ENCODE data around the gene RNF207. TPM values are rescaled to one million over a fixed set of nuclear protein-coding genes. Genes with fewer than 3 reads are reported as not detected.

The RNF207 gene
- total RNA-seq, 1 donor from 2014 or later = 108 TPM

DNA sequence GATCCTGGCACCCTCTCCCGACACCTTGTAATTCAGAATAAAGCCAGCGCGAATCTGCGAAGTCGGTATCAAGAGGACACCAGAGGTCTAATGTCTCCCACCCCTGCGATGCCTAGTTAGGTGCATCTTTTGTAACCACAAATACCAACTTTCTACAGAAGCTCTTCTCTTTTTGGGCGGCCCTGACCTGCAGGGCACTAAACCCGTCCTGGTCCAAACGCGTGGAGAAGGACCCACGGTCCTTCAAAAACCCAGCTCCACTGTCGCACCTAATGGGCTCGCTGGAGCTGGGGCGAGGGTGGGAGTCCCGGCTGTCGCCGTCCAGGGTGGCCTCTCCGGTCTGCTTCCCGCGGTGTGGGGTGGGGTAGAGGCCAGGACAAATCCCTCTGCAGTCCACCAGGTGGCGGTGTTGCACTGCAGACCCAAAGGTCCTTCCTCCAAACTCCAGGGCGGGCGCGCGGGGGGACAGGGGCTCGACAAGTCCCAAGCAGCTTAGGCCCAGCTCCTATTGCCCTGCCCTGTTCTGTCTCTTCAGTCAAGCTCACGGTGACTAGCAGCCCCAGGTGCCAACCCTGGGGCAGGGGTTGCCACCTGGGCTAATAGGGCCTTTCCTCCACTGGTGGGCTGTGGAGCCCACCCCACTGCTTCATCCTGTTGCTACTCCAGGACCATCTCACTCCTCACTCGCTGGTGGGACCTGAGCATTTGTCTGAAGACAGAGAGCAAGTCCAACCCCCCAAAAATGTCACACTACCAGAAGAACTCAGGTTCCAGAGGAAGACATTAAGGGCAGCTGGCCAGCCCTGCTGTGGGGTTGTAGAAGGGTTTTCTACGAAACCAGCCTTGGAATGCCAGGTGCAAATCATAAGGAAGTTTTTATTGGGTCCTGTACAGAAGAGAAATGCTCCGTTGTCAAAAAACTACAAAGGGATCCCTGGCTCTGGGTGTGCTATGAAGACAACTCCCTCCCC, 40.9 kb downstream of the RNF207 start:
- intact Hi-C loops (cut with micrococcal nuclease) = loop anchor here (1.0 to 5.0 kb wide), 8 partner anchors 10 to 231 kb away; partner anchors contain the start of gene RPL22

DNA sequence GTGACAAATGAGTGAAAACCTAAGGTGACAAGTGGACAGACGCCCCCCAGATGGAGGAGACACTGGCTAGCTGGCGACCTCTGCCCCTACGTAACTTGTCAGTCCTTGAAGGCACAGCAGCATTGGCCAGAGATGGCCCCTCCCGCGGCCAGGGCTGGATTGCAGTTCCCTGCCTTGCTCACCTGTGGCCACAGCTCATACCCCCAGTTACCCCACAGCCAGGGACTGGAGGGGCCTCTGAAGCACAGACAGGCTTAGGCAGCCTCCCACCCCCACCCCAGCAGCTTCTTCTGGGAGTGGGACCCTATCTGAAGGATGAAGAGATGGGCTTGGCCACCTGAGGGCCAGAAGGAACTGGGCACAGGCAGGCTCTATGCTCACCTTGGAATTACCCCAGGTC, 41.7 kb downstream of the RNF207 start:
- intact Hi-C loops (cut with micrococcal nuclease) = loop anchor here (1.0 to 5.0 kb wide), 3 partner anchors 49 to 230 kb away; partner anchors contain the start of gene RPL22

DNA sequence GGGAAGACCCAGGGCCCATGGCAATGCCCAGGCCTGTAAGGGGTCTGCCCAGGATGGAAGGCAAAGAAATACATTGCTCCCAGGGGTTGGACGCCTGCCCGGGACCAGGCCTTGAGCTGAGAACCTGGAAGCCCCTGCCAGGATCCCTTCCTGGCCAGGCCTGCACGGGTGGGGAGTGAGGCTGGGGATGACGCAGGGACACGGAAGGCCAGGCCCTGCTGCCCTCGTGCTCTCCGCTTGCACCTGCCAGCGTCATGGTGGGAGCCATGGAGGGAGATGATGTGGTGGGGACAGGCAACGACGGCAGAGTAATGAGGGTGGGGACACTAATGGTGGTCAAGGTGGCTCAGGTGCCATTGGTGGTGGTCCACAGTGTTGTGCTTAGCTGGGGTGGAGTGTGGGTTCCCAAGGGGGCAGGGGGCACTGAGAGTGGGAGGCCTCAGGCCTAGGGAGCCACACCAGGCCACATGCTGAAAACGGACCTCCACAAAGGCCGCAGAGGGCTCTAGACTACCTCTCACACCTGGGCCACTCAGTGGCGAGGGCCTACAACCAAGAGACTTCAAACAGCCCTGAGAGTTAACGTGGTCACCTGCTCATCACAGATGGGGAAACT, 42.4 kb downstream of the RNF207 start:
- intact Hi-C loops (cut with micrococcal nuclease) = loop anchor here (5.0 kb wide), 1 partner anchor 229 kb away; no protein-coding TSS in a partner anchor

DNA sequence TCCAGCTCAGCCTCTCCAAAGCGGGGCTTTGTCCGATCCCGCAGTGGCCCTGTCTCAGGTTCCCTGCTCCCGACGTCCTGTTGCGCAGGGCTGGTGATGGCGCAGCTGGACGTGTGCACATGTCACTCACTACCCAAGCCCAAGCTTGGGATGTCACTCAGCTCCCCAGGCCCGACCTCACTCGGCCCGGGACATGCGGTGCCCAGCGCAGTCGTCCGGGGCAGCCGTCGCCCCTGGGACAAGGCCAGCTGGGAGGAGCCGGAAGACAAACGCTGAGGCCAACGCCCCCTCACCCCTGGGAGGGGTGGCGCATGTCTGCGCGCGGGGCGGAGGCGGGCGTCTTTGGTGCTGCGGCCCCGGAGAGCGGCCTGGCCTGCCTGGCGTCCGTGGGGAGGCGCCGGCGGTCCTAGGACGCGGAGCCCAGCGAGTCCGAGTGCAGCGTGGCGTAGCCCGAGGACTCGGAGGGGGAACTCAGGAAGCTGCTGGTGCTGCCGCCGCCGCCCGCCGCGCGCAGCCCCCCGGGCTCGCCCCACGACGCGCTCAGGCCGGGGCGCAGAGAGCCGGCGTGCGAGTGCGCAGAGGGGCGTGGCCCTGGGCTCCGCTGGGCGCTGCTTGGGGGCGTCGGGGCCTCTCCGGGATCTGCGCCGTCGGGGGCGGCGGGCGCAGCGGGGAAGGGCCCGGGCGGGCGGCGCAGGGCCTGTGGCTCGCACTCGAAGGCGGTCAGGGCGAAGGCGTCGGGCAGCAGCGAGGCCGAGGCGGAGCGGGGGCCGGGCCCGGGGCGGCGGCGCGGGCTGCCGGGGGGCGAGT, 43.2 kb downstream of the RNF207 start:
- intact Hi-C loops (cut with micrococcal nuclease) = loop anchor here (5.0 kb wide), 1 partner anchor 228 kb away; no protein-coding TSS in a partner anchor

DNA sequence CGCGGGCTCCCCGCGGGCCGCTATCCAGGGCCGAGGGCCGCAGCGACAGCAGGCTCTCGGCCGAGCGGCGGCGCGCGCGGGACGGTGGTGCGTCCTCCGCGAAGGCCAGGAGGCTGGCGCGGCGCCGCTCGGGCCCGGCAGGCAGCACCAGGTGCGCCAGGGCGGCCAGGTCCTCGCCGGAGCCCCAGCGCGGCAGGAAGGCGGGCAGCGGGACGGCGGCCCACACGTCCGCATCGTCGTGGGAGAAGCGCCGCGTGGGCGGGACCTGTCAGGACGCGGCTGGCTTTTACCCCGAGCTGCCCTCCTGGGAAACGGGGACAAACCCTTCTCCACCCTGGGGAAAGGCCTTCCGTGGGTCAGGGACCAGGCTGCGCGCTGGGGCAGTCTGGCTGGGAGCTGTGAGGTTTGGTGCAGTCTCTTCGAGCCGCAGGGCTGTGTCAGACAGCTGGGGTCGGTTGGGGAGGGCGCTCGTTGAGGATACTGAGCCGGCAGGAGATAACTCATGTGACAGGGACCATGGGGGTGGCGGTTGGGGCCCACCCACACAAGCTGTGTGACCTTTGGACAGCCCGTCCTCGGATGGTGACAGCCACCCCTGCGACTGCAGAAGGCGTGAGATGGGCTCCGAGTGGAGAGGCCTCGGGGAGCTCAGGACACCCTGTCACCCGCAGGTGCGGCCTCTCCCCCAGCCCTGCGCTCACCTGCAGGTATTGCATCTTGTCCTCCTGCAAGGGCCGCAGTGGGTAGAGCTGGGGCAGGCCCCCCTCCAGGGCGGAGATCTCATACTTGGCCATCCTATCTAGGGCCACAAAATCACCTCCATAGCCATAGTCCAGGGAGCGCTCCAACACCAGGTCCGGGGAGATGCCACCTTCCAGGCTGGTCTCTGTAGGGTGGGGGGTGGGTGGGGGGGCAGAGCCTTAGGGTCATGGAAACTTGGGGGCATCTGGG, 44.1 kb downstream of the RNF207 start:
- intact Hi-C loops (cut with micrococcal nuclease) = loop anchor here (5.0 kb wide), 1 partner anchor 227 kb away; no protein-coding TSS in a partner anchor

DNA sequence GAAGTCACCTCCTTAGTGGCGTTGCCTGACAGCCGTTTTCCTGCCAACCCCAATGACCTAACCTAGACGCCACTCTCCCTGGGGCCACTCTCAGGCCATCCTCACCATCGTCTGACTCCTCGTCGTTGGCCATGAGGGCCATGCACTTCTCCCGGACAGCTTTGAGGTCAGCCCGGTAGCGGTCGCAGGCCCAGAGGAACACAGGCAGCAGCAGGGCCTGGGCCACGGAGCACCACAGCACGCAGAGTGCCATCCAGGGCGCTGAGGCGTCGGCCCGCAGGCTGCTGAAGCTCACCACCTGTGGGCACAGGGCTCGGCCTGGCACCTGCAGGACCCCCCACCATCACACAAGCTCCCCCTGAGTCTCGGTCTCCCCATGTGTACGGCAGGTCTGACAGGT, 45.3 kb downstream of the RNF207 start:
- intact Hi-C loops (cut with micrococcal nuclease) = no loop called here

DNA sequence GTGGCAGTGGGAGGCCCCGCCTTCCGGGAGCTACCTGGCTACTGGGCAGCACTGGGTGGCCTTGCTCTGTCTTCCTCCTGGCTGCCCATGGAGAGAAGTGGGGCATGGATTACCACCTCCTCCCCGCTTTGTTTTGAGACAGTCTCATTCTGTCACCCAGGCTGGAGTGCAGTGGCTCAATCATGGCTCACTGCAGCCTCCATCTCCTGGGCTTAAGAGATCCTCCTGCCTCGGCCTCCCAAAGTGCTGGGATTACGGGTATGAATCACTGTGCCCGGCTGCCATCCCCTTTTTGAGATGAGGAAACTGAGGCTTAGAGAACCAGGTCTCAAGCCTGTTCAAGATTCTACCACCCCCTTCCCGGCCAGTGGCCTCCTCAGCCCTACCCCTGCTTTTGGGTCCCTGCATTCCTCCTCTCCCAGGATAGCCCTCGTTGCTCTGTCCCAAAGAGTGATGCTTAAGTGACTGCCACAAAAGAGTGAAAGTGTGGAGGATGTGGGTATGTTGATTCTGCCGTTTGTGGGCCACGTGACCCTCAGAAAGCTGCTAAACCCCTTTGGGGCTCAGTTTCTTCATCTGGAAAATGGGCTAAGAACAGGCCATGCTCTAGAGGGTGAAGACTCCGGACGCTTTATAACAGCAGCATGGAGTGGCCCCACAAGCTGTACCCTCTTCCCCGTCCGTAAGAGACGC, 45.9 kb downstream of the RNF207 start:
- intact Hi-C loops (cut with micrococcal nuclease) = no loop called here

DNA sequence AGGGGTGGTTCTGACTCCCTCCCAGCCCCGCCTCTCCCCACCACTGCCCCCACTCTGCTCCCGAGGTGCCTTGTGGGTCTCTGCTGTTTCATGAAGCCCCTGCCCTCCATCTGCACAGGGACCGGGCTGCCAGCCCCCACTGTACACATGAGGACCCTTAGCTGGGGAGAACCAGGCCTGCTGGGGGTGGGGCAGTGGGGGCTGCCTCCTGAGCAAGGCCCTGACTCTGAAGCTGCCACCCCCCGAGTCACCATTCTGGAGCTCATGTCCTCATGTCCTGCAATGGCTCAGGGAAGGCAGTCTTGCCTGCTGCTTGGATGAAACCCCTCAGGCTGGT, 46.4 kb downstream of the RNF207 start:
- intact Hi-C loops (cut with micrococcal nuclease) = no loop called here

DNA sequence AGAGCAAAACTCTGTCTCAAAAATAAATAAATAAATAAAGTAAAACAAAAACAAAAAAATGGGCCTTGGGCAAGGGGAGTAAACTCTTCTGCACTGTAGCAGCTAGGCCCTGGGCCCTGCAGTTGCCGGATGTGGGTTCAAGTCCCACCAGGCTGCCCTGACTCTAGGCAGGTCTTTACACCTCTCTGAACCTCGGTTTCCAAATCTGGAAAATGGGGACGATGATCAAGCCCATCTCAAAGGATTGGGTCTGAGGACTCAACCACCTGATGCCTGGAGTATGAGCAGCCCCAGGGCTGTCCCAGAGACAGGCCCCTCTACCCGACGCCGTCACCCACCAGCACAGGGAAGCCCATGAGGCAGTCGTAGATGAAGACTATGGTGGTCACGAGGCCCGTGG, 47.5 kb downstream of the RNF207 start:
- intact Hi-C loops (cut with micrococcal nuclease) = no loop called here

DNA sequence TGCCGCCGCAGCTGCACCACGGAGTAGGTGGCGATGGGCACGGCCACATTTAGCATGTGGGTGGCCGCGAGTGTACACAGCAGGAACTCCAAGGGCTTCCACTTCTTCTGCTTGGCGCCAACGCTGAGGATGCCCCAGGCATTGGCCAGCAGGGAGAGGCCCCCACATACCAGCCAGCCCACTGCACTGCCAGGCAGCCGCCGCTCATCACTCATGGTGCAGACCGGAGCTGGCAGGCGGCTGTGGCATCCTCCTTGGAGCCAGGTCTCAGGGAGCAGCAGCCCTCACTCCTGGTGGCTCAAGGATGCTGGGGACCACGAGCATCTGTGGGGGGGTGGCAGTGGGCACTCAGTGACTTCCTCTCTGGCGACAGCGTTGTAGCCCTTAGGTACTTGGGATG, 48.8 kb downstream of the RNF207 start:
- intact Hi-C loops (cut with micrococcal nuclease) = loop anchor here (5.0 kb wide), 1 partner anchor 233 kb away; no protein-coding TSS in a partner anchor

DNA sequence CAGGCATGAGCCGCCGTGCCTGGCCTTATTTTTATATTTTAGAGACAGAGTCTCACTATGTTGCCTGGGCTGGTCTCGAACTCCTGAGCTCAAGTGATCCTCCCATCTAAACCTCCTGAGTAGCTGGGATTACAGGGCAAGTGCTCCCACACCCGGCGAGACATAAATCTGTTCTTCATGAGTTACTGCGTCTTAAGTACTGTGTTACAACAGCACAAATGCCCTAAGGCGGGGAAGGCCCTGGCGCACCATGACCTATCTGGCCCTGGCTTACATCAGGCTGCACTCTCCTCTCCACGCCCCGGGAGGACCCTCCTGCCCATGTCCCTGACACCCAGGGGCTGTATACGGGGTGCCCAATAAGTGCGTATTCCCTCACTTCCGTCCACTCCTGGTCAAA, 50.7 kb downstream of the RNF207 start:
- intact Hi-C loops (cut with micrococcal nuclease) = loop anchor here (5.0 kb wide), 1 partner anchor 231 kb away; no protein-coding TSS in a partner anchor

DNA sequence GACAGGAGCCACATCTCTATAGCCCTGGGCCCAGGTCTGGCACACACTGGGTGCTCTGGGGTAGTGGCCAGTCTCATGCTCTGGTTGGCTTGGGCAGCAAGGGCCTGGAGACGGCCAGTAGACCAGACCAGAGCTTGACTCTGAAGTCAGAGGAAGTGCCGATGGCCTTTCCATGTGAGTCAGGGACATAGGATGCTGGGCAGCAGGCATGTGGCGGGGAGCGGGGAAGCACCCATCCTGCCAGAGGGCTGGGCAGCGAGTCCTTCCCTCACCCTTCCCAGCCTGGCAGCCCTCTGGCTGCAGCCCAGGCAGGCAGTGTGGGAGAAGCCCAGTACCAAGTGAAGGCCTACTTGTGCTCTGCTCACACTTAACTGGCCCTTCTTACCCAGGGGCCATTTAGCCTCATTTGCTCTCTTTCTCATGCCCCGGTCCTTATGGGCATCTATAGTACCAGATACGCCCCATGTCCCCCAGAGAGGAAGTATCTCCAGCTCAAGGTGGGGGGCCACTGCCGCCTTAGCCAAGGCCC, 51.7 kb downstream of the RNF207 start:
- intact Hi-C loops (cut with micrococcal nuclease) = loop anchor here (5.0 kb wide), 1 partner anchor 230 kb away; no protein-coding TSS in a partner anchor

DNA sequence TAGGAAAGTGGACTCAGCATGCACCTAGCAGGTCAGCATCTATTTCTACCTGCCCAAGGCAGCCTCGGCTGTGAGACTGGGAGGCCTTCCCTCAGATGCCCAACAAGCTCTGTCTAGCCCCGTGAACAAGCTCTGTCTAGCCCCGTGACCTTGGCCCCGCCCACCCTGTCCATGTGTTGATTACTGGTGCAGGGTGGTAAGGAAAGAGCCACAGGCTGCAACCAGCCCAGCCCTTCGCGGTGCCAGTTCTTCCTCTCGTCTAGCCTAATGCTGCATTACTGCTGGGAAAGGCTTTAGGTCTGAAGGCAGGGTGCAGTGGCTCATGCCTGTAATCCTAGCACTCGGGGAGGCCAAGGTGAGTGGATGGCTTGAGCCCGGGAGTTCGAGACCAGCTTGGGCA, 52.8 kb downstream of the RNF207 start:
- intact Hi-C loops (cut with micrococcal nuclease) = loop anchor here (5.0 kb wide), 1 partner anchor 229 kb away; no protein-coding TSS in a partner anchor

DNA sequence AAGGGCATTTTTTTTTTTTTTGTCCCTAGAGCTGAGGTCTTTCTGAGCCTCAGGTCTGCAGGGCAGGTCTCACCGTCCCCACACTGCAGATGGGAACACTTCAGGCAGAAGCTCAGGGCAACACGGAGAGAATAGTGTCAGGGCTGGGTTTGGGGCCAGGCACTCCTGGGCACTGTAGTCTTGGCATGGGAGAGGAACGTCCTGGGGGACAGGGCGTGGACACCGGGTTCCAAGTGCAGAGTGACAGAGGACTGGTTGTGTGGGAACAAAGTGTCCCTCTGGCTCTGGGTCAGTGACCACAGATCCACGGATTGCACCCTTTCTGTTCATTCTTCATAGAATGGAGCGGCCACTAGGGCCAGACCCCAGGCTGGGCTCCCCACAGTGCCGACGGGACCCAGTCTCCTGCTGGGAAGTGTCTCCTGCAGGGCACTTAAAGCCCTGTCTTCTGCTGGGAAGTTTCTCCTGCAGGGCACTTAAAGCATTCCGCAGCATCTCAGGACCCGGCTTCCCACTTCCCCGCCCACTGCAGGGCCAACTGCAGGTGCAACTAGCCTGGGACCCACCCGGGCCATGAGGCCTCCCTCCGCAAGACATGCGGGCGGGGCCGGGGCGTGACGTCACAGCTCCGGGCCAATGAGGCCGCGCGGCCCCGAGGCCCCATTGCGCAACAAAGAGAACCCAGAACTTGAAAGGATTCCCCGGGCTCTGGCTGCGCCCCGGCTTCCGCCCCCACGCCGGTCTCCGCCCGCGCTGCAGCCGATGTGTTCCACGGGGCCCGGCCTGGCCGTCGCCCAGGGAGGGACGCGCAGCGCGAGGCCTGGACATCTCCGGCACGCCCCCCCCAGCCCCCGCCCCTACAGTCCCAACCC, 53.8 kb downstream of the RNF207 start:
- intact Hi-C loops (cut with micrococcal nuclease) = loop anchor here (1.0 to 5.0 kb wide), 2 partner anchors 13 to 228 kb away; no protein-coding TSS in a partner anchor

DNA sequence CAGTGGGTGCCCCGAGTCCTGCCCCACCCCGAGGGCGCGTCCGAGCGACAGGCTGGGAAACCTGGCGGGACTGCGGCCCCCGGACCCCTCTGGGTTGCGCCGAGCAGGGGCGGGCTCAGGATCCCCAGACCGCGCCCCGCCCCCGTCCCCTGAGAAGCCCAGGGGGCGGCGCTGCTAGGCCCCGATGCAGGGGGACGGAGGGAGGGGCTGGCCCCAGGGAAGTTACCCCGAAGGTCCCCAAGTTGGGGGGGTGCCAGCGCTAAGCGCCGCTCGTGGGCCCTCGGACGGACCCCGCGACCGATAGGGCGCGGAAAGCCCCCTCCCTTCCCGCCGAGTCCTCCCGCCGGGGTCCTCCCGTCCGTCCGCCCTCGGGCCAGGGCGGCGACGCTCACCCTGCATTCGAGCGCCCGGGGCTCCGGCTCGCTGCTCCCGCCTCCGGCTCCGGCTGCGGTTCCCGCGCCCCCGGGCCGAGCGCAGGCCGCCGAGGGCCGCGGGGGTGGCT, 54.6 kb downstream of the RNF207 start:
- intact Hi-C loops (cut with micrococcal nuclease) = loop anchor here (1.0 kb wide), 1 partner anchor 14 kb away; no protein-coding TSS in a partner anchor

DNA sequence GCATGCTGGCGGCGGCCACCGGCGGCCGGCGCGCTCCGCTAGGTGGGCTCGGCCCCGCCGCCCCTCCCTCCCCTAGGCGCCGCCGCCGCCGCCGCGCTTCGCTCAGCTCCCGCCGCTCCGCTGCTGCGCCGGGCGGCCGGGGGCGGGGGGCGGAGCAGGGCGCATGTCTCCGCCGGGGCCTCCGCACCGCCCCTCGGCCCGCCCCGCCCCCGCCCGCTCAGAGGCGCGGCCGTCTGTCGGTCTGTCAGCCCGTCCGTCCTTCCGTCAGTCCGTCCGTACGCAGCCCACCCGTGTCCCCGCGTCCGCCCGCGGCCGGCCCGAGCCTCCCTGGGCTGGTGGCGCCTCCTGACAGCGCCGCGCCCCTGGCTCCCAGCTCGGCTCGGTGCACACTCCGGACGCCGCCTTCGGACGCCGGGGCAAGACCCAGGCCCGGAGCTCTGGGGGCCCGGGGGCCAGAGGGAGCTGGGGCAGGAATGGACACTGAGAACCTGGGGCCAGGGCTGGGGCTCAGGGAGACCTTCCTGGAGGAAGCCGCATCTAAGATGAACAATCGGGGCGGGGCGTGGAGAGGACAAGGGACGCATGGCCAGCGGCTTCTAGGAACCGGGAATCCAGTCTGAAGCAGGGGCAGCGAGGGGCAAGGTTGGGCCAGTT, 55.2 kb downstream of the RNF207 start, which contains the start of gene GPR153:
TSS of gene GPR153 (minus strand) at position 138 of the 654 bp plus-strand sequence. CDS start 6,193 bp downstream, outside the sequence.
- intact Hi-C loops (cut with micrococcal nuclease) = loop anchor here (1.0 kb wide), 1 partner anchor 15 kb away; no protein-coding TSS in a partner anchor

DNA sequence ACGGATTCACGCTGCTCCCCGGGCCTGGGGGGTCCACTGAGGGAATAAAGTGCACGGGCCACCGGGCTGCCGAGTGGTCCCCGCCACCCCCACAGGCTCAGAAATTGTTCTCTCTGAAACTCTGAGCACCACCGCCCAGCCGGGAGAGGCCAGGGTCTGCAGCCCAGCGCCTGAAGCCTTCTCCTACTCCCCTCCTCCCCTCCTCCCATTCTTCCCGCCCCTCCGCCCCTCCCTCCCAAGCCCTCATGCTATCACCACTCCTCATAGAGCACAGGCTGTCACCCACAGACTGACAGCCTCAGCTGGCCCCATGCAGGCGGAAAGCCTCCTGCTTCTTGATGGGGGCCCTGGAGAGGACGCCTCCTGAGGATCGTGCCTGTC, 55.7 kb downstream of the RNF207 start:
- intact Hi-C loops (cut with micrococcal nuclease) = no loop called here

All from T-helper 1 cell treated with Interleukin-12 subunit alpha and Interleukin-12 subunit beta and Interleukin-4 antibody, amounts not matched to agents 30 ng/mL and 1 ng/mL, for 36 hours (primary cell).